HG03378 (cell line): ENCODE data around the gene CMSS1.

Source experiments
- ATAC-seq: cut with Tn5 transposase; IDR thresholded peaks from one replicate; pipeline ENCODE4 v1.9.1; 2021; ENCODE audit warnings: mild to moderate bottlenecking, moderate library complexity; ENCODE audit not compliant: unreplicated experiment

CMSS1 gene

DNA sequence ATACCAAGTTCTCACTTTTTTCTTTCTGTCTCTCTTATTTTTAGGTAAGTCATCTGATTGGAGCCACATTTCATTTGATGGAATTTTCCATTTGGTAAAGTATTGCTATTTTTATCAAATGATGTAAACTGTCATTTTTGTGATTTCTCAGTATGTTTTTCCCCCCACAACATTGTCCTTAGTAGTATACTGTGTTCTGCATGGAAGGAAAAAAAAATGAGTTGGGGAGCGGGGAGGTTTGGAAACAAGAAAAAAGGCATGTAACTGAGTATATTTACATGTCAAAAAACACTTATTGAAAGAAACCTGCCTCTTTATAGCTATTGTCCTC lies 192.4 kb downstream of the CMSS1 start:
- no peak for ATAC-seq

DNA sequence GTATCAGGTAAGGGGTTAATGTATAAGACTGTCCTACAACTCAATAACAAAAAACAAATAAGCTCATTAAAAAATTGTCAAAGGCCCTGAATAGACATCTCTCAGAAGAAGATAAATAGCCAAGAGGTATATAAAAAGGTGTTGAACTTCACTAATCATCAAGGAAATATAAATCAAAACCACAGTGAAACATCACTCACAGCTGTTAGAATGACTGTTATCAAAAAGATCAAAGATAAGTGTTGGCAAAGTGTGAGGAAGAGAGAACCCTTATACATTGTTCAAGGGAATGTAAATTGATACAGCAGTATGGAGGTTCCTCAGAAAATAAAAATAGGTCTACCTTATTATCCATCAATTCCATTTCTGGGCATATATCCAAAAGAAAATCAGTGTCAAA lies 201.1 kb downstream of the CMSS1 start:
- ATAC-seq: no peak

DNA sequence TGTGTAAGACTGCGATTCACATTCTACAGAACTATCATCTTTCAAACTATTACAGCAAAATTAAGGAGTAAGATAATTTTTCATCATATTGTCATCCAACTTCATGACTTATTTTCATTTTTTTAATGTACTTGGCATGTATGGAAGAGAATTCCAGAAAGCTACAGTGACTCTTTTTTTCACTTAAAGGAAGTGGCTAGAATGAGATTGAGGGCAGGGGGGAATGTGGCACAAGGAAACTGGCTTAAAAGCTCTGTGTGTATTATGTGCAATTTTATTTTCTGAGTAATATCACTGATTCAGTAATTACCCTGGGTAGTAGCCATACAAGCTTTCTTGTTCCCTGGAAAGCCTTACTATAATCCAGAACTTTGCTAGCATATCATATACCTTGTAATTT lies 202.1 kb downstream of the CMSS1 start:
- no peak for ATAC-seq

DNA sequence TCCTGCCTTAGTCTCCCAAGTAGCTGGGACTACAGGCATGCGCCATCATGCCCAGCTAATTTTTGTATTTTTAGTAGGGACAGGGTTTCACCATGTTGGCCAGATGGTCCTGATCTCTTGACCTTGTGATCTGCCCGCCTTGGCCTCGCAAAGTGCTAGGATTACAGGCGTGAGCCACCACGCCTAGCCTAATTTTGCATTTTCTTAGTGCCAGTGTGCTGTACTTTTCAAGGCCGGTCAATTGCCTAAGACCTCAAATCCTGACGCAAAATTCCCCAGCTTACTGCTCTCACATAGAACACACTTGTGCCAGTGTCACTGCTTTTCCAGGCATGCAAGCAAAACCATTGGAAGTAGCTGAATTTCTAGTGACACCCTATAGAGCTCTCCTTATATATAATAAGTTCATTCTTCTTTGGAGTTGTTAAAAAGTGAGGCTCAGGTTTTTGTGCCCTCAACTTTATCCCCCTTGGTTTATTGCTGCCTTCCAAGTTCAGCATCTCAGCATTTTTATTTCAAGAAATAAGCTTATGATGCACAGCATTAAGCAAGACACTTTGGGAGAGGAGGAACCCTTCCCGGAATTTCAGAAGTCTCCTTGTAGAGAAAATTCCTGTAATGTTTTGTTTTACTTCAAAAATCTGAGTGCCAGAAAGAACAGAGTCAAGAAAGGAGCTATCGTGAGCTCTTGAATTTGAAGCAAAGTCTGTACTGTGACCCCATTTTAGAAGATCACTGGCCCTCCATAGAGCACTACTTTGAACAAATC lies 203.4 kb downstream of the CMSS1 start:
- no peak for ATAC-seq

DNA sequence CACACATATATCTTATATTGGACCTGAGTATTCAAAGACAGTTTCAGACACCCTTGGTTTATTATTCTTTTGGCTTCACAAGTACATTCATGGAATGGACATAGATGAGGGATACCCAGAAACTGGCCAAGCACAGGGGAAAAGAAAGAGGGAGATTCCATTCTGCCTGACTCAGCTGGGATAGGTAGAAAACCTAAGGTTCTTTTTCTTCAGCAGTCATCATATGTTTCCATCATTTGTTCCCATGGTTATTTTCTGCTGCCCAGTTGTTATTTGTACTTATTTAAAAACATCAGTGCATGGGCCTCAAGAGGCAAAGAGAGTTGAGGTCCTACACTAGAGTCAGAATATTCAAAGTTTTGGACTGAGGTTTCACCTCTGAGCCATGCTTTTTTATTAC lies 204.8 kb downstream of the CMSS1 start:
- no peak for ATAC-seq

DNA sequence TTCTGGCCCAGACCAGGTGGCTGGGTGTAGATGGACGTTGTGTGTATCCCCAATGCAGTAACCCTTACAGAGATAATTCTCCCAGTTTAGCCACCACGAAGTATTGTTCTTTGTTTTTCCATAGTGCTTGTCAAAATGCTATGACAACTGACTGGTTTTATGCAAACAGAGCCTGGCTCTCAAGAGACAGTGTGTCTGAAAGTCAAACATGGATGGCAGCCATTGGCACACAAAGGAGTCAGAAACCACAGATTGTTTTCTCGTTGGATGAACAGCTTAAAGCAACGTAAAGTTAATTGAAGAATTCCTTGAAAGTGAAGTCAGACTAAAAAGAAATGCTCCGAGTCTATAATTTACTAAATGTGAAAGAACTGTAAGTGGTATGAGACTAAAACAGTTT lies 205.5 kb downstream of the CMSS1 start:
- no peak for ATAC-seq

DNA sequence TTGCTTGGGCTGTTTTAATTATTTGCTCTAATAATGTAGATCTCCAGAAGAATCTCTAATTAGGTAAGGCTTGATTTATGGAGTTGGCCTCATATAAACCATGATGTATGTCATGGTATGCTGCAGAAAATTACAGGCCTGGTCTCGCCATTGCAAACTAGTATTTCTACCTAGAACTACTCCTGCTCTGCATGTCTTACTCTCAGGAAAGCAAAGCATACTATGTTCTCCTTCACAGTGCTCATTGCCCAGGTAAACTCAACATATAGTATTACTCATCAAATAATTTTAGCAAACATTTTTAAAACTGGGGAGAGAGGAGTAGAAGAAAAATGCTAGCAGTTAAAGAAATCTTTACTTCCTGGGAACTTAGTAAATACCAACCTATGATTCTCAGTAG lies 205.9 kb downstream of the CMSS1 start:
- ATAC-seq: no peak

DNA sequence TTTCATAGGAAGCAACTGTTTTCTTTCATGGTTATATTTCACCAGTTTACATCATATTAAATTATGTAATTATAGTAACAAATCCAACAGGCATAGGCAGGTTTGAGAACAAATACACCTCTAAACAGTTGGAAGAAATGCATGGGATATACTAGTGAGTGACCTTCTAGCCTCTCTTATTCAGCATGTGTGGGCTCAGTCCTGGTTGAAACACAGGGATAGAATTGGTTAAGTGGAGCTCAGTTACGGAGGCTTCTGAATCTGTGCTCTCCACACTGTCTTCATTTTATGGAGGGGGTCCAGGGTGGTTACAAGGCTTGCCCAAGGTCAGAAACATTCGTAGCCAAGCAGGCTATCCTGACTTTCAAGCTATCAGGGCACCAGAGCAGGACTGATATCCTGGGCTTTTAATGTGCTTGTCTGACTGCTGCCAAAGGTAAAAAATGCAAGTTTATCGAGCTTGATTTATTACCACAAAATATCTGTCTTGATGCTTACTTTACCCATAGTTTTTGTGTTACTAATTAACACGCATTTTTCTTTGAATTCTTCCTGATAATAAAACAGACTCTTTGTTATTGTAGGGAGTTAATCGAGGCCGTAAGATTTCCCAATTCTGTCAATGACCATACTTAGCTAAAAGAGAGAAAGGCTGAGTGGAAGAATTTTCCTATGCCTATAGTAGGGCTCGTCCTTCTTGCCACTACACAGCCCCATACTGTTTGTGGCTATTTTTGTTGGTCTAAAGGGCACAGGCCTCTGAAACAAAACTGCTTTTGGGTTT lies 207.1 kb downstream of the CMSS1 start:
- no peak for ATAC-seq

DNA sequence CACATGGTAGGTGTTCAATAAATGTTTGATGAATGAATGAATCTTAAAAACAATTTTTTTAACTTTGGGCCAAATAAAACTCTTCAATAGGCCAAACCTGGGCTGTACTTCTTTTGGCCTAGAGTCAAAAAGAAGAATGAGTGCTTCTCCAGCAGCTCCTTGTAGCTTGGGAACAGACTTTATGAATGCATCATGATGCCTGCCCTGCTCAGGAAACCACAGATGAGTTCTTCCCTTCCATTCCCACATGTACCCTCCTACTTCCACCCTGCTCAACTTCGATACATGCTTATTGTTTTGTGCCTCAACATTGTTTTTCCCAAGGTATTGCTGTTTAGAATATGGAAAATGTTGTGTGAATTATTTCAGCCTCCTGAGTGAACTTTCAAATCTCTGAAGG lies 209.7 kb downstream of the CMSS1 start:
- ATAC-seq: no peak

DNA sequence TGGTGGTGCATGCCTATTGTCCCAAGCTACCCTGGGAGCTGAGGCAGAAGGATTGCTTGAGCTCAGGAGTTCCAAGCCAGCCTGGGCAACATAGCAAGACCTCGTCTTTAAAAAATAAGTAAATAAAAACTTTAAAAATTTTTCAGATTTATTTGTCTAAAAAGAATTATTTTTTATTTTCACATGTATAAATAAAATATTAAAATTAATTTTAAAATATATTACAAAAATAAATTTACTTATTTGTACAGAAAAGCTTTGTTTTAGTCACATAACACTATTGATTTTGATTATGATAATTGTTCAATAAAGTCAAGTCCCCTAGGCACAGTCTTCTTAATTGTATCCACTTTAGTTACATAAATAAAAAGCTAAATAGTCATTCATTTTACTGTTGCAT lies 211.4 kb downstream of the CMSS1 start:
- ATAC-seq: no peak

DNA sequence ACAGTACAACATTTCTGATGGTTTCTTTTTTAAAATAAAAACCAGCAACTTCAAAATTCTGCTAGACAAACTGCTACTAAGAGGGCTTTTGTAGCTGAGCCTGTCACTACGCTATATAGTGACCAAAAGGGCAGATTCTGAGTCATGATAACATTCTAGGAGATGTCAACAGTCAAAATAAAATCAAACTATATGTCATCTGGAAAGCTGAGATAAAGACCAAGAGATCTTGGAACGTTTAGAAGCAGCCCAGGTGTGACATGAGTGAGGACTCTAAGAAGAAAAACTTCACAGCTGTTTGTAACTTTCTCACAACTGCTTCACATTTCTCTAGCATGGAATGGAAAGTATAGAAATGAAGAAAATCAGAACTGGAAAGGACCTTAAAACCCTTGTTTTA lies 212.0 kb downstream of the CMSS1 start:
- peak; percentile 46 for ATAC-seq

DNA sequence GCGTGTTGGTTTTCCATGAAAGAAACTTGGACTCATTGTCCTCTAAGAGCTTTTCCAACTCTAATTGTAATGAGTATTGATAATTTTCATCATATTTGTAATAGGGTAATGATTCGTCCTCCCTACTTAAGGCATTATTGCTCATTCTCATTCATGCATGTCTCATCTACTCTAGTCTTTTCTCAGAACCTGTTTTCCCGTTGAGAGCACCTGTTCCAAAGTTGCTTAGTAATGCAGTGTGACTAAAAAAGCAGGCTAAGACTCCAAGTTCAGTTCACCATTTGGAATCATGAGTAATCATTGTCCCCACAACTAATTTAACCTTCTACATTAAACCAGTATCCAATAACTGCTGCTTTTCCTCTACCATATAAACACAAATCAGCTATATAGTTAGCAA lies 212.7 kb downstream of the CMSS1 start:
- ATAC-seq: peak; percentile 61

DNA sequence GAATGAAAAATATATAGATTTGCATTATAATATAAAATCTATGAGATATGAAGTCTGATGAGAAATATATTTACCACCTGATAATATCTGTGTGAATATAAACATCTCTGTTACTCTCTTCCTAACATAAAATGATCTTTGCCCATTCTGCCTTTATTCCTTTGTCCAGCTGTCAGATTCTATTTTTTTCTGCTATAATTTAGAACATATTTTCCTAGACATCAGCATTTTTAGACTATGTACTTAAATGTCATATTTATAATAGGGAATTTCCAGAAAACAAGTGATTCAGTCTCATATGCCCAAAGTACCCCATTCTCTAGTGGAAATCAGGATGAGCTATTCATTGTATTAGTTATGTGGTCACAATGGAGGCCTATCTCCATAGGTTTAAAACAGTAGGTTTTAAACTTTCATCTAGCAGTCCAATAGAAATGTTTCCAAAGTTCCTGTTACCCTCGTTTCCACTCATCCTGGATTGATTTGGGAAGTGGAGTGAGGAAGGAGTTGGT lies 213.3 kb downstream of the CMSS1 start:
- ATAC-seq: no peak

DNA sequence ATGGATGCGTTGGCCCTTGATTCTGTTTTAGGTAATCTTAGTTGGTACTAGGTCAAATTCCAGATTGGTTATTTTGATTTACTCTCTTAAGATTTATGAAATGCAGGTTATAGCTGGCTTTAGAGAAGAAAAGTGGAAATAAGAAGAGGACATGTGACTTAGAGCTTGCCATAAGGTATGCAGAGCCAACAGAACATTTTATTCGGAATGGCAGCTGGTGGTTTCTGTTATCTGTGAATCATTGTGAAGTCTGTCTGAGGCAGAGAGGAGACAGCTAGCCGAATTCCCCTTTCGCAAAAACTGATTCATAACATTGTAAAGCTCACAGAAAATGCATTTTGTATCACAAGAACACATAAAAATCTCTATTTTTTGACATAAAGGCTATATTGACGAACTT lies 214.6 kb downstream of the CMSS1 start:
- ATAC-seq: no peak

DNA sequence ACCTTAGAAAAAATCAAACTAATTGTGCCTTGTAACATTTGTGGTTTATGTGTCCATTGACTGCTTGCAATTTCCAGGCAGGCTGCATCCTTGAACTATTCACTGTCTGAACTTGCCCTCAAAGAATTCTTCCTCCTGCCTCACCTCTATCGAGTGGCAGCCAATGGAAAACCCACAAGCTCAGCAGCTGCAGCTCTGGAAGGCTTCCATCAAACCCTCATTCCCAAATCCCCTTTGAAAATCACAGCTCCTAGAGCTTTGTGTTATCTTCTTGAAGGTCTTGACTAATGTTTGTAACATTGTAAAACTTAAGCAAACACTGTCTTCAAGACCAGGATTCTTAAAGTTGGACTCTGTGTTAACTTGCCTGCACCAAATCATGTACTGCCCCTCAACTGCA lies 215.5 kb downstream of the CMSS1 start:
- ATAC-seq: no peak

DNA sequence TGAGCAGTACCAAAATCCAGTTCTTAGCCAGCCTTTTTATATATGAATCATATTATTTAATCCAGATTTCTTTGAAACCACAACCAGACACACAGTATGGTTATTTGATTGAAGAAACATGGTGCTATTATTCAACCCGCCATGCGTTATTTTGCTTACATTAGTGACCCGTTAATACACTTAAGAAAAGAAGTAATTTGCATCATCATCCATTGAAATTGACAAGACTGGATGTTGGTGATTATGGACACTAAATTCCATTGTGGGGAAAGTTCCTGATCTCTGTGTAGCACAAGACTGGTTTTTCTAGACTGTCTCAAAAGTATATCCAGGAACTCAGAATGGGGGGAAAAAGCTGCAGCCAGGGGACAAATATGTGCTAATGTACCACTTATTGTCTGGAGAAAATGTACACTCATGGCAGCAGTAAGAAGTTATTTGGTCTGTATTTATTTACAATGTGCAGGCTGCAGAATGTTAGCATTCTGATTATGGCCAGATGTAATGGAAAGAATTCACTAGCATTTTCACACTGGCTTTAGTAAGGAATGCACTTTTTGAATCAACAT lies 216.3 kb downstream of the CMSS1 start:
- no peak for ATAC-seq

DNA sequence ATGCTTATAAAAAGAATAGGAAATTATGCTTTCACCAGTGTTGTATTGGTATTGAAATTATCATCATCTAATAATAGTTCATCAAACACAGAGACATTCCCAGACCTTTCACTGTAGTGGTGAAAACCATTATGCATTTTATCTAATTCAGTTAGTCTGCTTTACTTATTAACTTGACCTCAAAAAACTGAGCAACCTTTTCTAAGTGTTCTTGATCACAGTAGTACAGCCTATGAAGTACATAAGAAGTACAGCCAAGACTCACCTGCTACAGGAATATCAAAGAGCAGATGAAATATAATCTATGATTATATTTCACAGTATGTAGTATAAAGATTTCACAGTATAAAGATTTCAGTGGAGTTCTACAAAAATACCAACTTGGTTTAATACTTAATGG lies 221.4 kb downstream of the CMSS1 start:
- ATAC-seq: no peak

DNA sequence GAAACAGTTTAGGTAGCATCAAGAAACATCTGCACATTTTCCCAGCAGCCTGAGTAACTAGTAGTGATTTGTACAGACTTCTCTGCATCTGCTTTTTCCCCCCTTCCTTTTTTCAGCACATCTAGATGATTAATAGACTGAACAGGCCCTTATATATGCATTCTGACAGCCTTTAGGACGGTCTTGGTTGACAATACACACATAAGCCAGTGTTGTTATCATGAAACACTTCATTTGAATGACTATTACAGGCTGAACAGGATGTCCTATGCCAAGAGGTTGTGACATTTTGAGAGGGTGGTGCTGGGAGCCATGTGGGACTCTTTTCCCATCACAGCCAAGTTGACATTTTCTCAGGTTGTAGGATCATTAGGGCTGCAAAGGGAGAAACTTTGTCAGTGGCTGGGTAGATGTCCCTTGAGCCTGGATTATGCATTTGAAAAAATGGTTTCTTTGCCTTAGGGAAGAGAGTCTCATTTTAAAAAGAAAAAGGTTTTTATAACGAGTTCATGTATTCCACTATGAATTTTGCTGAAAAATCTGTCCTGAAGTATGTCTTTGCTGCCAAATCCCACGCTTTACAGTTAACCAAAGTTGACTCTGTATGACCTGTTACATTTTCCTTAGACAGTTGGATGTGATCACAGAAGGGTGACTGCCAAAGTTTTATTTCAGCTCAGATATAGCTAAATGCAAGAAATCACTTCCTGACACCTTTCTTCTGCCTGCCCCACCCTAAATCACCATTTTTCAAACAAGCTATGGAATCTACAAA lies 223.0 kb downstream of the CMSS1 start:
- ATAC-seq: no peak

DNA sequence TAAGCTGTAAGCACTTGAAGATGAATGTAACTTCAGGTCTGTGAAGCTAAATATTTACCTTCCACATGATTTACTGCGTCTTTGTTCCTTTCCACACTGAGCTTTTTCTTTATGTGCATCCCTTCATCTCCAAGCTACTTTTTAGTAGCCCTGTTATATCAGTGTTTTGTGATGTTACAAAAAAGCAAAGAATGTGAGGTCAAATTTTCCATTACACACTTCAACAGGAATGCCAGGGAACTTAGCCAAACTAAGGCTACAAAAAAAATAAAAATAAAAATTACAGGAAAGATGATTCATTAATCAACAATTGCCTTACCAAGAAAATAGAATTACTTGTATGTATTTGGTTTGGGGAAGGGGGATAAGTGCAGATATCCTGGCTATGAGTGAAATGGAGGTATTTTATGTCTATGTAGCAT lies 223.7 kb downstream of the CMSS1 start:
- ATAC-seq: no peak

DNA sequence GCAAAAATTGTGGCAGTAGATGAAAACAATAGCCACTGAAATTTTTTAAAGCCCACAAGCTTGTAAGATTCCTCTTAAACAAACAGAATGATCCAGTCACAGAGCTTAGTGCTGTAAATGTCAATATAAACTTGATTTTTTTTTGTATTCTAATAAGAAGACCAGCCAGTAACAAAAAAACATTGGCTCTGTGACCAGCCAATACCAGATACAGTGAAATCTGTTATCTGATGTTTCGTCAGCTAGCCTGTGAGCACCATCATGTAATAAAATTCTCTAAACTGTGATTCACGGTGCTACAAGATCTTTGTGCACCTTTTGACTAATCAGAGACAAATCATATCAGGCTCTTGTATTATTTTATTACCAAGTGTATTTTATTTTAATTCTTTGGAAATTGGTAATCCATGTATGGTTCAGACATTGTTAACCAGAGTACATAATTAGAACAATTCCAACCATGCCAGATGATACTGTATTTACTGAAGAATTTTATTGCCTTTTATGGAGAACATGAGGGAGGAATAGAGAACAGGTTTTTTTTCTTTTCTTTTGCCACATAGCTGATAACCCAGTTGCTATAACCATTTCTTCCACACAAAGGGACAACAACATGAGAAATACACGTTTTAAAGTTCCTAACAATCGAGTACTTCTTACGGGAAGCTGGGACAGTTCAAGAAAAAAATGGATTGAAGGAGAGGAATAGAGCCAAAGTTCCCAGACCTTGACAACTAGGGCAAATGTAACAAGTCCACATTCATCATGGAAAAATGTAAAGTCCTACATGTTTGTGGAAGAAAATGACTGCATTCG lies 224.7 kb downstream of the CMSS1 start:
- ATAC-seq: no peak
